NT2/D1 (cell line): ENCODE data around the gene TMEM190.

ENCODE experiments used
- DNase-seq: peaks from one replicate; pipeline ENCODE4 v3.0.0-alpha.2; 2011; ENCODE audit warnings: low read depth, low spot score
- H3K27me3 ChIP-seq: 2 replicates; pipeline ENCODE4 v1.6.0; 2011; ENCODE audit warnings: mild to moderate bottlenecking; ENCODE audit not compliant: insufficient read length, insufficient read depth
- H3K36me3 ChIP-seq: 2 replicates; pipeline ENCODE4 v1.6.1; 2011; ENCODE audit warnings: mild to moderate bottlenecking, low read length, mixed read lengths; ENCODE audit not compliant: insufficient read depth, insufficient read length
- H3K4me1 ChIP-seq: 2 replicates; pipeline ENCODE4 v1.5.1; 2011; ENCODE audit not compliant: insufficient read depth, insufficient read length
- H3K4me3 ChIP-seq: 2 replicates; pipeline ENCODE4 v1.5.1; 2011; ENCODE audit warnings: low read depth; ENCODE audit not compliant: insufficient read length
- H3K9ac ChIP-seq: 2 replicates; pipeline ENCODE4 v1.6.0; 2011; ENCODE audit warnings: low read depth; ENCODE audit not compliant: insufficient read length
- H3K9me3 ChIP-seq: 2 replicates; pipeline ENCODE4 v1.5.1; 2011; ENCODE audit warnings: mild to moderate bottlenecking, low read length; ENCODE audit not compliant: insufficient read depth
- SUZ12 ChIP-seq: IDR thresholded peaks from 2 replicates; pipeline ENCODE4 v1.6.1; 2011; ENCODE audit not compliant: insufficient read length, insufficient read depth; ENCODE audit errors: extremely low read depth
- YY1 ChIP-seq: IDR thresholded peaks from 2 replicates; pipeline ENCODE4 v1.6.1; 2011; ENCODE audit not compliant: insufficient read length, insufficient read depth
- ZNF274 ChIP-seq: IDR thresholded peaks from 2 replicates; pipeline ENCODE4 v1.6.1; 2011; ENCODE audit warnings: mild to moderate bottlenecking, low read depth, low read length

TMEM190 gene

GRCh38 chr19:55360902-55361301 is 15.7 kb upstream of the TMEM190 start:
- peaks cover 6% of the 10 kb centered on the region for H3K36me3 ChIP-seq
- TF ChIP-seq YY1 (no peak), ZNF274 (no peak), SUZ12 (no peak)
- H3K4me3 ChIP-seq, result no peak overlapping the region
- no peak overlapping the region for H3K9ac ChIP-seq
- peaks cover 5% of the 10 kb centered on the region for H3K4me1 ChIP-seq
- DNase-seq, result no peak
- H3K9me3 ChIP-seq, result no peaks in the 10 kb centered on the region
- H3K27me3 ChIP-seq, result peaks cover 20% of the 10 kb centered on the region

DNA sequence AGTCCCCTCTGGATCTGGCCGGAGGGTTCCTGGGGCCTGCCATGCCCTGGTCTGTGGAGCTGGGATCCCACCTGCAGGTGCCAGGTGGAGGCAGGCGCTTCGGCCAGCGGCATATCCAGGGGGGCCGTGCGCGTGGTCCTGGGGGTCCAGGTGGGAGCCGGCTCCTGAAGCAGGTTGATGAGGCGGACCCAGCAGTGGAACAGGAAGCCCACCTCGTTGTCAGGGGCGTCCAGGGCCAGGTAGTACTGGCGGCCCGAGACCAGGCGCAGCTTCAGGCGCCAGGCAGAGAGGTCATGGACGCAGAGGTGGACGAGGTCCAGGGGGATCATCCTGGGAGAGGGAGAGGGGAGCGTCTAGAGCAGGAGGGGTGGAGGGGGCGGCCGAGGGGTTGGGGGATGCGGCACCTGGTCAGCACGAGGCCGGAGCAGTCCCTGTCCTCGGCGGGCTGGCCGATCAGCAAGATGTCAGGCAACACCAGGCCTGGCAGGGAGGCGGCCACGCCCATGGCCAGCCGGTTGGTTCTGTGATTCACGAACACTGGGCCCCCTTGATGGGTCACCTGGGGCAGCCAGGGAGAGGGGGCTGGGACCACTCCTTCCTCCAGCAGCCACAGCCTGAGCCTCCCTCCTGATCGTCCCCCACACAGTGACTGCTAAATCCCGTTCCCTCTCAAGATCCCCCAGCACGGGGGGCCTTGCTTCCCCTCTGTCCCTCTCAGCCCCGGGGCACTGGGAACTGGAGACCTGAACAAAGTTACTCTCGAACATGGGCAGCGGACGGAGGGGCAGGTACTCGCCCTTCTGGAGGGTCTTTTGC is 14.2 kb upstream of the TMEM190 start:
- peaks cover 5% of the 10 kb centered on the region for H3K4me1 ChIP-seq
- H3K4me3 ChIP-seq, result no peak overlapping the region
- peaks cover 16% of the 10 kb centered on the region for H3K36me3 ChIP-seq
- DNase-seq, result no peak
- H3K9me3 ChIP-seq, result no peaks in the 10 kb centered on the region
- peaks cover 10% of the 10 kb centered on the region for H3K27me3 ChIP-seq
- TF ChIP-seq YY1 (no peak), ZNF274 (no peak), SUZ12 (no peak)
- H3K9ac ChIP-seq, result no peak overlapping the region

DNA sequence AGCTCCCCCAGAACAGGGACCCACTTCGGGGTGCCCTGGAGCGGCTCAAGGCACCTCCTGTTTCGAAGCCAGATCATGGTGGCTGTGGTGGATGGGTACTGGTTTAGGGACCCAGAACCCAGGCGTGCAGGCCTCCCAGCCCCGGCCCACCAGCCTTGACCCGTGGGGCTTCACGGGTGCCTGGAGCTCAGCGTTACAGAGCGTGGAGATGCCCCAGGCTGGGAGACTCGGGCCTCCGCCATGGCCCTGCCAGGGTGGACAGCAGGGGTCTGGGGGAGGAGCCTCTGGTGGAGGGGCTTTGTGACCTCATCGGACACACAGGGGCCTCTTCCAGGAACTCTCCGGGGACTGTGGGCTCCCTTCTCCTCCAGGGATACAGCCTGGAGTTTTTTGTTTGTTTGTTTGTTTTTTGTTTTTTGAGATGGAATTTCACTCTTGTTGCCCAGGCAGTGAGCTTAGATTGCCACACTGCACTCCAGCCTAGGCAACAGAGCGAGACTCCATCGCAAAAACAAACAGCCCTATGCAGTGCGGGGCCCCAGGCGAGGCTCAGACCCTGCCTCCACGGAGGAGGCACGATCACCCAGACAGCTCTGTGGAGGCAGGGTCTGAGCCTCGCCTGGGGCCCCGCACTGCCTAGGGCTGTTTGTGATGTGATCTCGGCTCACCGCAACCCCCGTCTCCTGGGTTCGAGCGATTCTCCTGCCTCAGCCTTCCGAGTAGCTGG is 13.5 kb upstream of the TMEM190 start, which contains the start of gene GARIN5B:
GARIN5B (minus strand) TSS at position 271 of the 727 bp plus-strand sequence; CDS start at position 77, 194 bp downstream.
- TF ChIP-seq ZNF274, result no peak
- TF ChIP-seq YY1, result no peak
- TF ChIP-seq SUZ12, result no peak
- H3K9ac ChIP-seq, result no peak within 1 kb of the TSS
- H3K9me3 ChIP-seq, result no peaks in the 10 kb centered on the region

GRCh38 chr19:55365245-55365644 is 11.4 kb upstream of the TMEM190 start:
- Histone ChIP-seq H3K9me3 (no peaks in the 10 kb centered on the region), H3K36me3 (peaks cover 24% of the 10 kb centered on the region), H3K4me3 (no peak overlapping the region), H3K9ac (no peak overlapping the region), H3K27me3 (no peaks in the 10 kb centered on the region), H3K4me1 (peaks cover 7% of the 10 kb centered on the region)
- no peak for DNase-seq
- no peak for TF ChIP-seq YY1
- TF ChIP-seq ZNF274, result no peak
- TF ChIP-seq SUZ12, result no peak

More for the DNA sequence above, 13.5 kb upstream of the TMEM190 start, which contains the start of gene GARIN5B:
- Histone ChIP-seq H3K4me3 (no peak within 1 kb of the TSS), H3K4me1 (peaks cover 5% of the 10 kb centered on the region), H3K27me3 (peaks cover 8% of the 10 kb centered on the region), H3K36me3 (peaks cover 21% of the 10 kb centered on the region)
- no peak for DNase-seq

DNA sequence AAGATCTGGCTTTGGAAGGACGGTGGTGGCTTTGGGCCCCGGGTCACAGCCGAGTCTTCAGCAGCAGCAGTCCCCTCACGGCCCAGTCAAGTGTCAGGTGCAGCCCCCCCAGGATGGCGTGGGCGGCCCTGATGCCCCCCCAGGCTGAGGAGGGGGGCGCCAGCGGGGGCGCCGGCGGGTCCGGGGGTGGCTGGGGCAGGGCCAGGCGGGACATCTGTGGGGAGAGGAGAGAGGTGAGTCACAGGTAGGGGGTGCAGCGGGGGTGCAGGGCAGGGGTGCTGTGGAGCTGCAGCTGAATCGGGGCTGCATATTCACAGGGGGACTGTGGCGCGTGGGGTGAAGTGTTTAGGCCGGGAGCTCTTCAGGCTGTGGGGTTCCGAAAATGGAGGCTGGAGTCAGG is 10.7 kb upstream of the TMEM190 start:
- Histone ChIP-seq H3K9me3 (no peaks in the 10 kb centered on the region), H3K4me3 (no peak overlapping the region), H3K9ac (no peak overlapping the region), H3K4me1 (peaks cover 7% of the 10 kb centered on the region), H3K27me3 (peaks cover 6% of the 10 kb centered on the region), H3K36me3 (peaks cover 24% of the 10 kb centered on the region)
- TF ChIP-seq ZNF274, result no peak
- no peak for DNase-seq

DNA sequence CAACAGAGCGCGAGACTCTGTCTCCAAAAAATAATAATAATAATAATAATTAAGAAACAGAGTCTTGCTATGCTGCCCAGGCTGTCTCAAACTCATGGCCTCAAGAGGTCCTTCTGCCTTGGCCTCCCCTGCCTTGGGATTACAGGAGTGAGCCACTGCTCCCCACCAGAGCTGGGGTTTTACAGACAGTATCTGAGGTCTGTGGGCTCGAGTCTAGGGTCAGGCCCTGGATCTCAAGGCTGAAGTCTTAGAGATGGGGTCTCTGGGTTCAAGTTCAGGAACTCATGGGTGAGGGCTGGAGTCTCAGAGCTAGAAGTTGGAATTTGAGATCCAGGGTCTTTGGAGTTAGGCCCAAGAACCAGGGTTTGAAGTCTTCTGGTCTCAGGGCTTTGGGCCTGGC is 9.8 kb upstream of the TMEM190 start:
- peaks cover 24% of the 10 kb centered on the region for H3K36me3 ChIP-seq
- peaks cover 7% of the 10 kb centered on the region for H3K4me1 ChIP-seq
- H3K27me3 ChIP-seq, result peaks cover 13% of the 10 kb centered on the region
- no peak for TF ChIP-seq YY1
- no peak for TF ChIP-seq ZNF274
- no peak for TF ChIP-seq SUZ12
- H3K4me3 ChIP-seq, result no peak overlapping the region
- no peak overlapping the region for H3K9ac ChIP-seq
- DNase-seq, result no peak
- no peaks in the 10 kb centered on the region for H3K9me3 ChIP-seq

DNA sequence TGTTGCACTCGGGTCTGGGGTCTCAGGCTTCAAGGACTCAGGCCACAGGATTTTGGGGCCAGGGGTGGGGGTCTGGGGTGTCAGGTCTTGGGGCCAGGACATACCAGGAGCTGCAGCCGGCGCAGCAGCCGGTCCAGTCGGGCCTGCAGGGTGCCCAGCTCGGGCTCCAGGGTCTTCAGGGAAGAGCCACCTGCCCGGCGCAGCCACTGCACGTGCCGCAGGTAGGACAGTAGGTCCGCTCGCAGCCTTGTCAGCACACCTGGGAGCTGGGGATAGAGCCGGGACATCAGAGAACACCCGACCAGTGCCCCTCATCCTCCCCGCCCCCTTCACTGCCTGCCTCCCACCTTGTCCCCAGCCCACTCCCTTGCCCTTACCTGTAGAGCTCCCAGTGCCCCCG is 8.5 kb upstream of the TMEM190 start:
- peaks cover 24% of the 10 kb centered on the region for H3K36me3 ChIP-seq
- H3K27me3 ChIP-seq, result peaks cover 23% of the 10 kb centered on the region
- no peak for DNase-seq
- H3K4me1 ChIP-seq, result peaks cover 17% of the 10 kb centered on the region
- TF ChIP-seq SUZ12 (no peak), ZNF274 (no peak), YY1 (no peak)
- no peak overlapping the region for H3K9ac ChIP-seq
- H3K9me3 ChIP-seq, result no peaks in the 10 kb centered on the region
- H3K4me3 ChIP-seq, result no peak overlapping the region
